K562 (cell line): ENCODE data around the gene IRF5. TPM values are rescaled to one million over a fixed set of nuclear protein-coding genes. Genes with fewer than 3 reads are reported as not detected.

Source experiments
- BCL6 ChIP-seq: fragments of 250-450 bp; sonication (Bioruptor Pico); IDR thresholded peaks from 2 replicates; pipeline ENCODE4 v1.4.0; 2020
- CHCHD3 ChIP-seq: fragments of 250-450 bp; sonication (Bioruptor Pico); IDR thresholded peaks from 2 replicates; pipeline ENCODE4 v2.1.2; 2022; ENCODE audit warnings: mild to moderate bottlenecking
- DDX20 ChIP-seq: fragments of 450-650 bp; IDR thresholded peaks from 2 replicates; pipeline ENCODE4 v1.6.1; 2016; ENCODE audit warnings: missing genetic modification characterization, low read depth, mild to moderate bottlenecking, missing compliant biosample characterization, moderate library complexity
- ESRRA ChIP-seq: fragments of 450-650 bp; IDR thresholded peaks from 2 replicates; pipeline ENCODE4 v1.6.1; 2014; ENCODE audit warnings: low read depth, mild to moderate bottlenecking, moderate library complexity, borderline replicate concordance
- GATAD2B ChIP-seq: fragments of 450-650 bp; IDR thresholded peaks from 2 replicates; pipeline ENCODE4 v1.6.1; 2017; ENCODE audit warnings: mild to moderate bottlenecking, borderline replicate concordance
- HCFC1 ChIP-seq: IDR thresholded peaks from 2 replicates; pipeline ENCODE4 v1.6.1; 2012; ENCODE audit warnings: low read depth, low read length, improper control_type of control experiment
- HDAC2 ChIP-seq: fragments of 450-650 bp; IDR thresholded peaks from 2 replicates; pipeline ENCODE4 v1.6.1; 2016; ENCODE audit warnings: mild to moderate bottlenecking
- HNRNPK ChIP-seq: fragments of 200-400 bp; formaldehyde crosslinking; IDR thresholded peaks from one replicate; pipeline ENCODE4 v1.6.1; 2018; ENCODE audit warnings: mild to moderate bottlenecking, low read depth, low read length; ENCODE audit not compliant: poor library complexity, severe bottlenecking
- HNRNPUL1 ChIP-seq: fragments of 200-400 bp; formaldehyde crosslinking; IDR thresholded peaks from 2 replicates; pipeline ENCODE4 v1.6.1; 2017; ENCODE audit warnings: low read length
- NEUROD1 ChIP-seq: fragments of 150-350 bp; IDR thresholded peaks from 2 replicates; pipeline ENCODE4 v1.6.1; 2014; ENCODE audit warnings: borderline replicate concordance, low read length, low read depth; ENCODE audit not compliant: partially characterized antibody
- NFATC3 ChIP-seq: fragments of 450-650 bp; IDR thresholded peaks from 2 replicates; pipeline ENCODE4 v1.6.1; 2017; ENCODE audit warnings: mild to moderate bottlenecking
- NONO ChIP-seq, 2 experiments: fragments of 200-400 bp in 1 of 2; fragments of 450-650 bp in 1 of 2; formaldehyde crosslinking in 1 of 2; IDR thresholded peaks; 2 replicates each; pipeline ENCODE4 v1.6.1; 2017; ENCODE audit warnings: low read depth in 2 of 2, mild to moderate bottlenecking in 2 of 2, moderate library complexity in 2 of 2, low read length in 1 of 2
- SIN3A ChIP-seq, 2 experiments: fragments of 150-350 bp in 1 of 2; IDR thresholded peaks; 2 replicates each; pipeline ENCODE4 v1.6.1; 2011 to 2016; ENCODE audit warnings: borderline replicate concordance in 2 of 2, low read depth in 2 of 2, low read length in 2 of 2, mild to moderate bottlenecking in 2 of 2, moderate library complexity in 2 of 2; ENCODE audit not compliant: control insufficient read depth in 1 of 2
- TAL1 ChIP-seq: fragments of 450-650 bp; IDR thresholded peaks from 2 replicates; pipeline ENCODE4 v1.6.1; 2016; ENCODE audit warnings: mild to moderate bottlenecking
- TEAD4 ChIP-seq, 2 experiments: sonication (generic) in 1 of 2; formaldehyde crosslinking in 1 of 2; IDR thresholded peaks; 2 replicates each; pipeline versions ENCODE4 v1.6.1 to v1.8.0; 2012 to 2022; ENCODE audit warnings: borderline replicate concordance in 1 of 2, inconsistent platforms in 1 of 2, low read length in 1 of 2, mild to moderate bottlenecking in 1 of 2, missing genetic modification reagents in 1 of 2
- ZBTB11 ChIP-seq, 3 experiments: fragments of 200-800 bp in 1 of 3; fragments of 250-450 bp in 1 of 3; fragments of 450-650 bp in 1 of 3; sonication (Bioruptor Pico) in 1 of 3; sonication (Bioruptor generic) in 1 of 3; formaldehyde crosslinking in 1 of 3; IDR thresholded peaks; 2 replicates each; pipeline versions ENCODE4 v1.6.1 to v1.8.0; 2016 to 2022; ENCODE audit warnings: mild to moderate bottlenecking in 2 of 3, missing genetic modification characterization in 2 of 3, missing compliant biosample characterization in 1 of 3, moderate library complexity in 1 of 3
- ZC3H4 ChIP-seq: sonication (generic); formaldehyde crosslinking; IDR thresholded peaks from 2 replicates; pipeline ENCODE4 v1.9.0; 2021; ENCODE audit warnings: missing genetic modification reagents, borderline replicate concordance
- ZFPM2 ChIP-seq: fragments of 250-450 bp; sonication (Bioruptor Pico); IDR thresholded peaks from 2 replicates; pipeline ENCODE4 v1.5.1; 2022; ENCODE audit warnings: mild to moderate bottlenecking
- ZFX ChIP-seq: sonication (generic); formaldehyde crosslinking; IDR thresholded peaks from 2 replicates; pipeline ENCODE4 v1.8.0; 2022; ENCODE audit warnings: mild to moderate bottlenecking, missing genetic modification reagents, moderate library complexity
- ZKSCAN3 ChIP-seq: fragments of 250-450 bp; sonication (Bioruptor Pico); IDR thresholded peaks from 2 replicates; pipeline ENCODE4 v1.4.0; 2020
- ZNF232 ChIP-seq: sonication (generic); formaldehyde crosslinking; IDR thresholded peaks from 2 replicates; pipeline ENCODE4 v1.8.0; 2022; ENCODE audit warnings: mild to moderate bottlenecking, missing genetic modification reagents
- ZNF431 ChIP-seq: sonication (generic); formaldehyde crosslinking; IDR thresholded peaks from 2 replicates; pipeline ENCODE4 v1.8.0; 2022; ENCODE audit warnings: mild to moderate bottlenecking, missing genetic modification reagents
- ZNF512 ChIP-seq: IDR thresholded peaks from 2 replicates; pipeline ENCODE4 v1.6.1; 2016; ENCODE audit warnings: missing genetic modification characterization, missing compliant biosample characterization
- ZNF655 ChIP-seq: fragments of 250-450 bp; sonication (Bioruptor Pico); IDR thresholded peaks from 2 replicates; pipeline ENCODE4 v1.5.0; 2021
- polyA plus RNA-seq, 8 experiments: library from polyadenylated mRNA; depleted of rRNA in 4 of 8; stranded (reverse) in 5 of 8; unstranded in 3 of 8; fragments of >200 nt; fragmentation: Nextera tagmentation in 2 of 8; fragmentation: Illumina TruSeq in 1 of 8; extraction: Ambion mirVana in 2 of 8; extraction: Trizol in 1 of 8; gene quantifications; 2 replicates each; pipeline versions ENCODE4 v1.2.1 to v1.2.3, GENCODE V29; 2011 to 2014; ENCODE audit warnings: inconsistent platforms in 1 of 8, missing spikeins in 1 of 8
- total RNA-seq, 7 experiments: library from RNA; depleted of rRNA in 6 of 7; stranded (reverse); fragments of >200 nt in 6 of 7; fragmentation: Illumina TruSeq in 2 of 7; extraction: Trizol in 2 of 7; gene quantifications; 2 replicates each; pipeline versions ENCODE4 v1.2.1 to v1.2.3, GENCODE V29; 2011 to 2021; ENCODE audit warnings: low replicate concordance in 1 of 7

IRF5 gene
- total and polyA plus RNA-seq, 9 of the 15 experiments (the other 6 are each of a cell fraction or from before 2014, with no cell fraction given), result 0.04 TPM; not detected in 8

- TF ChIP-seq GATAD2B, result no peak
- TF ChIP-seq BCL6 (CRISPR knock-in tag), result no peak
- 0 out of 2 replicates have a peak, but pooled peaks have one; percentile 23 for TF ChIP-seq HDAC2
- no peak for TF ChIP-seq ZNF232 (CRISPR knock-in tag)
- TF ChIP-seq ZFPM2 (CRISPR knock-in tag), result no peak
- no peak for TF ChIP-seq SIN3A (IDR thresholded peaks at IDR 0.05; ENCODE audit: borderline replicate concordance in 2 of 2, control insufficient read depth in 1 of 2, low read depth in 2 of 2, low read length in 2 of 2)
- TF ChIP-seq ZKSCAN3, result no peak
- TF ChIP-seq ZNF512 (tag), result no peak
- TF ChIP-seq CHCHD3, result no peak
- TF ChIP-seq DDX20 (tag), result no peak
- TF ChIP-seq HNRNPUL1, result no peak
- 0 out of 2 replicates have a peak, but pooled peaks have one; percentile 33 for TF ChIP-seq TEAD4 (IDR thresholded peaks at IDR 0.05; ENCODE audit: low read length)
- no peak for TF ChIP-seq TEAD4 (CRISPR knock-in tag; IDR thresholded peaks at IDR 0.05; ENCODE audit: borderline replicate concordance)
- 0 out of 2 replicates have a peak, but pooled peaks have one; percentile 13 for TF ChIP-seq TAL1
- TF ChIP-seq ZBTB11 (CRISPR knock-in tag; IDR thresholded peaks at IDR 0.05), result no peak
- TF ChIP-seq HCFC1, result no peak
- TF ChIP-seq NEUROD1, result no peak
- no peak for TF ChIP-seq HNRNPK
- TF ChIP-seq ZFX, result no peak
- no peak for TF ChIP-seq ZC3H4 (CRISPR knock-in tag)
- TF ChIP-seq ZNF655 (CRISPR knock-in tag), result no peak
- TF ChIP-seq NFATC3, result no peak
- no peak for TF ChIP-seq ZNF431
- no peak for TF ChIP-seq ESRRA
- no peak for TF ChIP-seq NONO (IDR thresholded peaks at IDR 0.05; ENCODE audit: low read depth in 2 of 2, low read length in 1 of 2)
These were observed 50.6 kb downstream of the IRF5 start (continued) for GRCh38 chr7:128988372-128988771.
